NT2/D1 (cell line): ENCODE results near the gene MARCHF3.

Experiments
- DNase-seq: peaks from one replicate; pipeline ENCODE4 v3.0.0-alpha.2; 2011; ENCODE audit warnings: low read depth, low spot score
- H3K27me3 ChIP-seq: 2 replicates; pipeline ENCODE4 v1.6.0; 2011; ENCODE audit warnings: mild to moderate bottlenecking; ENCODE audit not compliant: insufficient read length, insufficient read depth
- H3K36me3 ChIP-seq: 2 replicates; pipeline ENCODE4 v1.6.1; 2011; ENCODE audit warnings: mild to moderate bottlenecking, low read length, mixed read lengths; ENCODE audit not compliant: insufficient read depth, insufficient read length
- H3K4me1 ChIP-seq: 2 replicates; pipeline ENCODE4 v1.5.1; 2011; ENCODE audit not compliant: insufficient read depth, insufficient read length
- H3K4me3 ChIP-seq: 2 replicates; pipeline ENCODE4 v1.5.1; 2011; ENCODE audit warnings: low read depth; ENCODE audit not compliant: insufficient read length
- H3K9ac ChIP-seq: 2 replicates; pipeline ENCODE4 v1.6.0; 2011; ENCODE audit warnings: low read depth; ENCODE audit not compliant: insufficient read length
- H3K9me3 ChIP-seq: 2 replicates; pipeline ENCODE4 v1.5.1; 2011; ENCODE audit warnings: mild to moderate bottlenecking, low read length; ENCODE audit not compliant: insufficient read depth
- SUZ12 ChIP-seq: IDR thresholded peaks from 2 replicates; pipeline ENCODE4 v1.6.1; 2011; ENCODE audit not compliant: insufficient read length, insufficient read depth; ENCODE audit errors: extremely low read depth
- YY1 ChIP-seq: IDR thresholded peaks from 2 replicates; pipeline ENCODE4 v1.6.1; 2011; ENCODE audit not compliant: insufficient read length, insufficient read depth
- ZNF274 ChIP-seq: IDR thresholded peaks from 2 replicates; pipeline ENCODE4 v1.6.1; 2011; ENCODE audit warnings: mild to moderate bottlenecking, low read depth, low read length

The MARCHF3 gene

DNA sequence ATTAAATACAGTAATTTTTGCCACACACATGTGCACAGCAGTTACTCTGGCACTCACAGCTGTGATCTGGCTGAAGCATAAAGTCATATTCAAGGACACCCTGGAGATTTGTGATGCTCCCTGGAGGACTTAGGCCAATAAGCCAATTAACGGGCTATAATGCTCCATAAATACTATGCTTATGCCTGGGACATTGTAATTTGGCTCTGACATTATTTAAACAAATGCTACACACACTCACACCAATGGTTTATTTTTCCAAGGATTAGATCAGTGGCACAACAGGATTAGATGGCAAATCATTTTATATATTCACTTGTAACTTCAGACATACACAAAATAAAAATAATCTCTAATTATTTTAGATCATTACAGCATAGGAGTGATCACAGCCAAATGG is 142.2 kb downstream of the MARCHF3 start:
- Histone ChIP-seq H3K4me1 (no peaks in the 10 kb centered on the region), H3K4me3 (no peak overlapping the region), H3K9ac (no peak overlapping the region), H3K36me3 (no peaks in the 10 kb centered on the region), H3K9me3 (no peaks in the 10 kb centered on the region), H3K27me3 (no peaks in the 10 kb centered on the region)
- DNase-seq: no peak
- no peak for TF ChIP-seq ZNF274
- no peak for TF ChIP-seq SUZ12
- TF ChIP-seq YY1: no peak

DNA sequence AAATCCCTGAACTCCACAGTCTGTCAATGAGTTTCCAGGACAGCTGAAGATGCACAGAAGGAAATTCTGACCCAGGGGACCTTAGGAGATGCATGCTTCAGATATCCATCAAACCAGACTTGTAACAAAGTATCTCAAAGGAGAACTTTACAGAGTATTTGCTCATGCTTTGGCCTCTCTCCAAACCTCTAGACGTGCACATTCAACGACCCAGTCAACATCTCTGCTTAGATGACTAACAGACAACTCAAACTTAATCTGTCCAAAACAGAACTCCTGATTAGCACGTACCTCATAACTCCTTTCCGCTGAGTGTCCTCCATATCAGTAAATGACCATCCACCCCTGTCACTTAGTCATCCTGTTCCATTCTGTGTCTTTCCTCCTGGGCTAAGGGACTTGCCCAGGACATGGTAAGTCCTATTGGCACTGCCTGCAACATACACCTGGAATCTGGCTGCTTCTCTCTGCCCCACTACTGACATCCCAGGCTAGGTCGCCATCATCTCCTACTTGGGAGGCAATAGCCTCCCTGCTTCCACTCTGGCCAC is 146.0 kb downstream of the MARCHF3 start:
- DNase-seq: no peak
- no peaks in the 10 kb centered on the region for H3K9me3 ChIP-seq

DNA sequence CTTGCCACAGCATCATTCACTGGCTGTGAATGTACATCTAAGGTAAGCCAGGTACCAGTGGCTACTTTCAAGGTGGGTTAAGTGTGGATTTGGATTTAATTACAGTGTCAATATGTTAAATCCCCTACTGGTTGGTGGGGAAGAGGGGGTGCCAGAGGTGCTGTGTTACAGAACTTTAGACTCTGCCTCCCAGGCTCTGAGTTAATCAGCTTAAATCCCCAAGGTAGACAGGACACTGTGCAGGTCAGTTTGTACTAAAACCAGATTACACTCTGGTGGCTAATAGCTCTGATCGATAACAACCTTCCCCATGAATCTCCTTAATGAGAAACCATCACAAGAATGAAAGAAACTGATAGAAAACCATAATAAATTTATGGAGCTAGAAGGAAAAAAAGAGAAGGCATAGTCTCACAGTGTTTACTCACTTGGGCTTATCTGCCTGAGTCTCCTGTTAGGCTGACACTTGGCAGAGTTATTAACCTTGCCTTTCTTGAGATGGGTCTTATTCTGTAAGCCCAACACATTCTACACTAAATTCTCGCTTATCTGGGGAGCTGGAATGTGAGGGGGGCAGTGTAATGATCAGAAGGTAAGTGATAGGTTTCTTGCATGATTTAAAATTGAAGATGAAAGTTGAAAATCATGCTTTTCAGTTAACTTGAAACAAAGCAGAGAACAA is 146.7 kb downstream of the MARCHF3 start:
- no peak for TF ChIP-seq YY1
- TF ChIP-seq SUZ12: no peak
- TF ChIP-seq ZNF274: no peak
- DNase-seq: no peak
- no peak overlapping the region for H3K9ac ChIP-seq
- H3K4me1 ChIP-seq: no peaks in the 10 kb centered on the region
- H3K9me3 ChIP-seq: no peaks in the 10 kb centered on the region
- no peaks in the 10 kb centered on the region for H3K36me3 ChIP-seq
- H3K27me3 ChIP-seq: no peaks in the 10 kb centered on the region
- H3K4me3 ChIP-seq: no peak overlapping the region

More for the DNA sequence above, 146.0 kb downstream of the MARCHF3 start:
- no peaks in the 10 kb centered on the region for H3K27me3 ChIP-seq
- TF ChIP-seq ZNF274 (no peak), SUZ12 (no peak), YY1 (no peak)
- no peak overlapping the region for H3K9ac ChIP-seq
- no peaks in the 10 kb centered on the region for H3K4me1 ChIP-seq
- no peaks in the 10 kb centered on the region for H3K36me3 ChIP-seq
- H3K4me3 ChIP-seq: no peak overlapping the region

DNA sequence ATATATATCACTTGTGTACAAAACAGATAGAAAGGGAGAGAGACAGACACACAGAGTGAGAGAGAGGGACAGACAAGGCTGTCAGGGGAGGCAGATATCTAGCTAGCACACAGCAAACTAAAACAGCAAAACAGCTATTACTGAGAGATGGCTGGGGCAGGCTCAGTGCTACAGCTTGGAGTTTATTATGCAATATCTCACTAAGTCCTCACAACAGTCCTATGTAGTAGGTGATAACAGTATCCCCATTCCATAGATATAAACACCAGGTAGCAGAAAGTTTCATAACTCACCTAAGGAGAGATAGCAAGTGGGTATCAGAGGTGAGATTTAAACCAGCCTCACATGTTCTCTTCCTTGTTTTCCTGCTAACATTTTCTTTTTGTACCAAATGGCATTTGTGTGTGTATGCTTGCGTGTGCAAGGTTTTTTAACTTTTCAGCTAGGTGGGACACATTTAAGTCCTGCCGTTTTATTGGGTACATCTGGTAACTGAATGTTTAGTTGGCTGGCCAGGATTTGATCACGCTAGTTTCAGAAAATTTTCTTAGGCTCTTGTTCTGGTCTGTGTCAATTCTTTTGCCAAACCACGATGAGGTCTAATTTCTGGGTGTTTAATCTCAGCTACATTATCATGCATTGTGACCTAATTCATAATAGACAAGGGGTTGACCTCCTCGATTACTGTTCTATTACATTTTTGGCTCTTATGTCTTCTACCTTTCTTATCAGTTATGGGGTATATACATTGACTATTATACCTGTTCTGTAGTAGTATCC is 148.3 kb downstream of the MARCHF3 start:
- no peaks in the 10 kb centered on the region for H3K27me3 ChIP-seq
- no peaks in the 10 kb centered on the region for H3K36me3 ChIP-seq
- no peaks in the 10 kb centered on the region for H3K9me3 ChIP-seq
- H3K4me1 ChIP-seq: no peaks in the 10 kb centered on the region
- no peak overlapping the region for H3K4me3 ChIP-seq
- DNase-seq: no peak
- H3K9ac ChIP-seq: no peak overlapping the region
- TF ChIP-seq ZNF274: no peak
- no peak for TF ChIP-seq YY1
- TF ChIP-seq SUZ12: no peak

DNA sequence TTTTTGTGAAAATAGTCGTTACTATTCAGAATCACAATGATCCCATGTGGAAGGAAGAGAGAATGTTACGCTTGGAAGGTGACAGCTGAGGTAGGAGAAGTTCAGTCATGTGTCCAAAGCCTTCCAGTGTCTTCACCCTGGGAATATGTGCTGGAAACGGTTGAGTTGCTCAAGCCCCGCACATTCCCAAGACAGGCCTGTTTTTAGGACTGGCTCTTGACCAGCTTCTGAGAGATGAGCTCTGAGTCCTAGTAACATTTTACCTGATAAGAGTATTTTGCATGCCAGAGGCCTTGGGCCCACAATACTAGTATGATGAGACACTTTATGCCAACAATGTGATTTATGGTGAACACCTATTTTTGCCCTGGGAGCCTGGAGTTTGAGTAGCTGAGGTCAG is 151.7 kb downstream of the MARCHF3 start:
- Histone ChIP-seq H3K9me3 (no peaks in the 10 kb centered on the region), H3K27me3 (no peaks in the 10 kb centered on the region), H3K4me3 (no peak overlapping the region), H3K36me3 (no peaks in the 10 kb centered on the region), H3K4me1 (peaks cover 3% of the 10 kb centered on the region), H3K9ac (no peak overlapping the region)
- TF ChIP-seq SUZ12 (no peak), ZNF274 (no peak), YY1 (no peak)
- DNase-seq: no peak

DNA sequence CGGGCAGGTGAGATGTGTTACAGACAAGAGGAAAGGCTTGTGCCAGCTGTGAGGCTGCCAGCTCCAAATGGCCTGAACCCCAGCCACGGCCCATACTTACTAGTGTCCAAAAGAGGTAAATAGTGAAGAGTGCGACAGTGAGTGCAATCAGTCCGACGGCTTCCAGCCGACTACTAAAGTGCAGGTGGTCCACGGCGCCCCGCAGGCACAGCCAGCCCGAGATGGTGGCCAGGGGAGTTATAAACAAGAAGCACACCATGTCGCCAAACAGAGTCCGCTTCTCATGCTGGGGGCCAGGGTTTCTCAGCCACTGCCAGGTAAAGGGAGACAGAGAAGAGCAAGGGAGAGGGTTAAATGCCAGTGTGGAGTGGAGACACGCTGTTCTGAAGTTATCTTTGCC is 152.3 kb downstream of the MARCHF3 start:
- no peak overlapping the region for H3K9ac ChIP-seq
- no peaks in the 10 kb centered on the region for H3K27me3 ChIP-seq
- no peaks in the 10 kb centered on the region for H3K9me3 ChIP-seq
- TF ChIP-seq SUZ12 (no peak), YY1 (no peak), ZNF274 (no peak)
- DNase-seq: no peak
- no peaks in the 10 kb centered on the region for H3K36me3 ChIP-seq
- H3K4me3 ChIP-seq: no peak overlapping the region
- peaks cover 3% of the 10 kb centered on the region for H3K4me1 ChIP-seq

DNA sequence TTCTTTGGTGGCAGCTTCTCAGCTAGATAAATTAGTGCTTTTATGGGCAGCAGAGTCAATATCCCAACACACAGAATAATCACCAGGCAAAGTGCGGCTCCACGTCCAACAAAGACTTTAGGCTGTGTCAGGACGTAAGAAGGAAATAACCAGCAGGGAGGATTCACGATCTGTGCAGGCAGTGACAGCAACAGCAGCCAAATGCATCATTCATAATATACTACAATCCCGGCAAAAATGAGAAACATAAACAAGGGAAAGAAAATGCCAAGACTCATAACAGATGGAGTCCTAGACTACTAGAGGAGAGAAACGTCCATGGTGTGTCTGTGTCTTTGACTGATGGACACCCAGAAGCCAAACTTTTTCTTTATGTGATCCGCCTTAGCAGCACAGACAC is 152.8 kb downstream of the MARCHF3 start:
- Histone ChIP-seq H3K27me3 (no peaks in the 10 kb centered on the region), H3K4me3 (no peak overlapping the region), H3K36me3 (no peaks in the 10 kb centered on the region), H3K4me1 (peaks cover 3% of the 10 kb centered on the region), H3K9ac (no peak overlapping the region), H3K9me3 (no peaks in the 10 kb centered on the region)
- TF ChIP-seq ZNF274: no peak
- no peak for DNase-seq
